Kidney (tissue), 14 donors: ENCODE measurements around the gene FCAMR. TPM values are rescaled to one million over a fixed set of nuclear protein-coding genes. Genes with fewer than 3 reads are reported as not detected.

Source experiments
- DNase-seq, 5 donors: peaks; one replicate each; pipeline ENCODE4 v3.0.0-alpha.2; 2013 to 2020
- FAIRE-seq: peaks from 2 replicates; lab custom pipeline; 2012; peaks lifted over from hg19 to GRCh38; lab: Jason Lieb, UNC
- H3K27ac ChIP-seq, 2 donors: one replicate each; pipeline ENCODE4 v1.7.0; 2013; ENCODE audit warnings: low read depth in 2 of 2, low read length in 2 of 2, inconsistent platforms in 1 of 2
- H3K27me3 ChIP-seq: one replicate; pipeline ENCODE4 v1.7.1; 2013; ENCODE audit warnings: low read length, inconsistent platforms; ENCODE audit not compliant: control insufficient read depth, insufficient read depth
- H3K36me3 ChIP-seq, 3 donors: one replicate each; pipeline versions ENCODE4 v1.7.0 to v1.7.1; 2013; ENCODE audit warnings: low read length in 3 of 3, control low read depth in 1 of 3, inconsistent platforms in 1 of 3; ENCODE audit not compliant: insufficient read depth in 3 of 3, control insufficient read depth in 2 of 3
- H3K4me1 ChIP-seq, 3 donors: one replicate each; pipeline versions ENCODE4 v1.7.0 to v1.7.1; 2013; ENCODE audit warnings: low read length in 3 of 3, inconsistent platforms in 1 of 3, low read depth in 1 of 3; ENCODE audit not compliant: control insufficient read depth in 2 of 3, insufficient read depth in 2 of 3
- H3K4me3 ChIP-seq, 3 donors: one replicate each; pipeline versions ENCODE4 v1.7.0 to v1.8.1; 2013; ENCODE audit warnings: low read length in 3 of 3, control low read depth in 1 of 3, inconsistent platforms in 1 of 3
- H3K9ac ChIP-seq, 3 donors: one replicate each; pipeline versions ENCODE4 v1.7.0 to v1.7.1; 2013; ENCODE audit warnings: low read length in 3 of 3, control low read depth in 1 of 3, inconsistent platforms in 1 of 3
- H3K9me3 ChIP-seq, 3 donors: one replicate each; pipeline versions ENCODE4 v1.7.0 to v1.7.1; 2013; ENCODE audit warnings: low read length in 3 of 3, control low read depth in 1 of 3, inconsistent platforms in 1 of 3; ENCODE audit not compliant: control insufficient read depth in 2 of 3, insufficient read depth in 1 of 3
- CTCF ChIP-seq: IDR thresholded peaks from 3 replicates; pipeline ENCODE4 v1.5.1; 2012; ENCODE audit warnings: mild to moderate bottlenecking, moderate library complexity, borderline replicate concordance; ENCODE audit not compliant: insufficient read depth; ENCODE audit errors: extremely low read depth
- intact Hi-C: fragments of 100-400 bp; cut with DNase I; formaldehyde crosslinking; loops from one replicate; pipeline ENCODE4 v1.11.1; 2022
- polyA plus RNA-seq: library from polyadenylated mRNA; stranded (reverse); fragments of 350-450 nt; fragmentation: Illumina TruSeq; extraction: RNeasy Lipid Tissue Mini Kit (QIAGEN cat#74804); gene quantifications from one replicate; pipeline ENCODE4 v1.2.3, GENCODE V29; 2014; ENCODE audit warnings: low read depth, low replicate concordance; ENCODE audit not compliant: insufficient read depth
- total RNA-seq: library from RNA; stranded (reverse); fragmentation: NEBNext Ultra II Directional; extraction: Animal tissue kit (Norgen Biotek cat#: 25700); gene quantifications from one replicate; pipeline ENCODE4 v1.2.1, GENCODE V29; 2021
- donor health status: control.
- donor health status: control.
- donor health status: control.
- donor health status: control.
- donor health status: control.
- donor health status: DM: yes; HTN: yes; CAD: no.
- donor health status: Normal renal cell carcinoma (clear cell type).

FCAMR gene
- total and polyA plus RNA-seq, 2 donors from 2014 or later = 1.8 to 34.6 TPM

- no peak overlapping the region for H3K9ac ChIP-seq
- DNase-seq (no peak), FAIRE-seq (no peak)
- intact Hi-C loops = no loop called here
- H3K4me3 ChIP-seq = no peak overlapping the region
- H3K27ac ChIP-seq = no peak overlapping the region
- no peaks in the 10 kb centered on the region for H3K9me3 ChIP-seq
- TF ChIP-seq CTCF = no peak
- H3K27me3 ChIP-seq = no peaks in the 10 kb centered on the region
- H3K36me3 ChIP-seq = no peaks in the 10 kb centered on the region
- peaks cover 0 to 20% (median 16%) of the 10 kb centered on the region in 3 donors for H3K4me1 ChIP-seq
Observed at GRCh38 chr1:206940588-206940936, 29.7 kb downstream of the FCAMR start.

GRCh38 chr1:206939841-206940587, 30.2 kb downstream of the FCAMR start:
- no peak overlapping the region for H3K27ac ChIP-seq
- peaks cover 0 to 20% (median 13%) of the 10 kb centered on the region in 3 donors for H3K4me1 ChIP-seq
- no peaks in the 10 kb centered on the region for H3K36me3 ChIP-seq
- DNase-seq (no peak), FAIRE-seq (no peak)
- H3K9ac ChIP-seq = no peak overlapping the region
- H3K4me3 ChIP-seq = no peak overlapping the region
- TF ChIP-seq CTCF = no peak
- H3K27me3 ChIP-seq = no peaks in the 10 kb centered on the region
- no peaks in the 10 kb centered on the region for H3K9me3 ChIP-seq
- intact Hi-C loops = no loop called here

- Histone ChIP-seq H3K27ac (no peak overlapping the region), H3K4me3 (no peak overlapping the region), H3K4me1 (peaks cover 0 to 20% (median 12%) of the 10 kb centered on the region in 3 donors), H3K36me3 (no peaks in the 10 kb centered on the region), H3K27me3 (no peaks in the 10 kb centered on the region), H3K9ac (no peak overlapping the region), H3K9me3 (no peaks in the 10 kb centered on the region)
- TF ChIP-seq CTCF = no peak
- no peak for DNase-seq
- intact Hi-C loops = no loop called here
- no peak for FAIRE-seq
Observed at GRCh38 chr1:206939131-206939530, 31.1 kb downstream of the FCAMR start.

- intact Hi-C loops = no loop called here
- FAIRE-seq = no peak
- no peak overlapping the region for H3K27ac ChIP-seq
- no peaks in the 10 kb centered on the region for H3K27me3 ChIP-seq
- no peak overlapping the region for H3K4me3 ChIP-seq
- TF ChIP-seq CTCF = no peak
- no peak for DNase-seq
- H3K9ac ChIP-seq = no peak overlapping the region
- no peaks in the 10 kb centered on the region for H3K9me3 ChIP-seq
- peaks cover 0 to 17% (median 10%) of the 10 kb centered on the region in 3 donors for H3K4me1 ChIP-seq
- peaks cover 0 to 6% (median 0%) of the 10 kb centered on the region in 3 donors for H3K36me3 ChIP-seq
Observed at GRCh38 chr1:206937425-206937824, 32.8 kb downstream of the FCAMR start.
